Measurements from ENCODE around the gene AQP9.
"Not testable (repeated sequence)": the region's sequence is repeated elsewhere in the genome, so short reads cannot be mapped to it uniquely, and the experiment has no call there.

The AQP9 gene

GRCh38 chr15:58203537-58203936, 65.4 kb downstream of the AQP9 start:
- H3K79me2 ChIP-seq (ENCODE audit: control insufficient read depth, insufficient read depth, low read length, poor library complexity): no peaks in the 10 kb centered on the region
- H3K79me1 ChIP-seq (ENCODE audit: low read length): no peaks in the 10 kb centered on the region
- H3K4me1 ChIP-seq (ENCODE audit: control insufficient read depth in 1 of 2, insufficient read depth in 2 of 2, low read length in 2 of 2): no peaks in the 10 kb centered on the region
- H4K91ac ChIP-seq (ENCODE audit: low read depth, low read length): no peak overlapping the region
- H3K18ac ChIP-seq (ENCODE audit: low read length): no peak overlapping the region
- no peak overlapping the region for H2BK5ac ChIP-seq (ENCODE audit: low read depth, low read length, poor library complexity)
- H3K14ac ChIP-seq (ENCODE audit: low read length): no peak overlapping the region
- WGBS (ENCODE audit: extremely low coverage, insufficient coverage, insufficient read length): no CpG with 5 or more reads among the region's 4 CpGs
- H2BK12ac ChIP-seq (ENCODE audit: low read length): no peak overlapping the region
- no peak overlapping the region for H2AFZ ChIP-seq (ENCODE audit: insufficient read depth, low read length, poor library complexity)
- H4K8ac ChIP-seq (ENCODE audit: low read depth, low read length): no peak overlapping the region
- H3K9me3 ChIP-seq (ENCODE audit: insufficient read depth, low read depth, low read length): peaks cover 1% of the 10 kb centered on the region
- H3K9ac ChIP-seq (ENCODE audit: low read length): no peak overlapping the region
- H2BK120ac ChIP-seq (ENCODE audit: insufficient read depth, low read length, poor library complexity): no peak overlapping the region
- peak in 1 of 2 donors; percentile 11 for DNase-seq
- H4K12ac ChIP-seq (ENCODE audit: low read depth, low read length): no peak overlapping the region
- H3K4ac ChIP-seq (ENCODE audit: low read depth, low read length): no peak overlapping the region
- no peak overlapping the region for H3K4me3 ChIP-seq (ENCODE audit: low read depth, low read length)
- H3K27ac ChIP-seq (ENCODE audit: low read depth, low read length): no peak overlapping the region
- no peaks in the 10 kb centered on the region for H3K36me3 ChIP-seq (ENCODE audit: control insufficient read depth in 1 of 2, insufficient read depth in 2 of 2, low read length in 2 of 2)
- no peak overlapping the region for H3K4me2 ChIP-seq (ENCODE audit: low read length)
- H3K23ac ChIP-seq (ENCODE audit: low read length): no peak overlapping the region
- no peak overlapping the region for H2AK5ac ChIP-seq (ENCODE audit: low read length)
- no peaks in the 10 kb centered on the region for H3K27me3 ChIP-seq (ENCODE audit: insufficient read depth, low read length)

- H3K9ac ChIP-seq (ENCODE audit: low read length): no peak overlapping the region
- H3K79me2 ChIP-seq (ENCODE audit: control insufficient read depth, insufficient read depth, low read length, poor library complexity): no peaks in the 10 kb centered on the region
- H4K91ac ChIP-seq (ENCODE audit: low read depth, low read length): no peak overlapping the region
- no peaks in the 10 kb centered on the region for H3K27me3 ChIP-seq (ENCODE audit: insufficient read depth, low read length)
- no peak overlapping the region for H2BK5ac ChIP-seq (ENCODE audit: low read depth, low read length, poor library complexity)
- no peak overlapping the region for H2AFZ ChIP-seq (ENCODE audit: insufficient read depth, low read length, poor library complexity)
- no peak overlapping the region for H3K27ac ChIP-seq (ENCODE audit: low read depth, low read length)
- H2AK5ac ChIP-seq (ENCODE audit: low read length): no peak overlapping the region
- no peak overlapping the region for H3K23ac ChIP-seq (ENCODE audit: low read length)
- peak; percentile 50 to 65 for DNase-seq
- H4K8ac ChIP-seq (ENCODE audit: low read depth, low read length): no peak overlapping the region
- no peak overlapping the region for H2BK12ac ChIP-seq (ENCODE audit: low read length)
- no peaks in the 10 kb centered on the region for H3K9me3 ChIP-seq (ENCODE audit: insufficient read depth, low read depth, low read length)
- H3K14ac ChIP-seq (ENCODE audit: low read length): no peak overlapping the region
- no peak overlapping the region for H3K18ac ChIP-seq (ENCODE audit: low read length)
- H3K4me3 ChIP-seq (ENCODE audit: low read depth, low read length): no peak overlapping the region
- H3K4me2 ChIP-seq (ENCODE audit: low read length): no peak overlapping the region
- no peaks in the 10 kb centered on the region for H3K4me1 ChIP-seq (ENCODE audit: control insufficient read depth in 1 of 2, insufficient read depth in 2 of 2, low read length in 2 of 2)
- no peak overlapping the region for H2BK120ac ChIP-seq (ENCODE audit: insufficient read depth, low read length, poor library complexity)
- WGBS (ENCODE audit: extremely low coverage, insufficient coverage, insufficient read length): no CpG with 5 or more reads among the region's 9 CpGs
- H3K36me3 ChIP-seq (ENCODE audit: control insufficient read depth in 1 of 2, insufficient read depth in 2 of 2, low read length in 2 of 2): no peaks in the 10 kb centered on the region
- no peaks in the 10 kb centered on the region for H3K79me1 ChIP-seq (ENCODE audit: low read length)
- no peak overlapping the region for H4K12ac ChIP-seq (ENCODE audit: low read depth, low read length)
- no peak overlapping the region for H3K4ac ChIP-seq (ENCODE audit: low read depth, low read length)
Observed at GRCh38 chr15:58206151-58206550, 68.0 kb downstream of the AQP9 start.

GRCh38 chr15:58208217-58208616, 70.0 kb downstream of the AQP9 start:
- not testable (repeated sequence) for H2BK5ac ChIP-seq (ENCODE audit: low read depth, low read length, poor library complexity); H3K79me1 ChIP-seq (ENCODE audit: low read length); H3K36me3 ChIP-seq (ENCODE audit: control insufficient read depth in 1 of 2, insufficient read depth in 2 of 2, low read length in 2 of 2); H3K9me3 ChIP-seq (ENCODE audit: insufficient read depth, low read depth, low read length); H2AK5ac ChIP-seq (ENCODE audit: low read length); H3K4me3 ChIP-seq (ENCODE audit: low read depth, low read length); H4K12ac ChIP-seq (ENCODE audit: low read depth, low read length); H4K91ac ChIP-seq (ENCODE audit: low read depth, low read length); H2BK120ac ChIP-seq (ENCODE audit: insufficient read depth, low read length, poor library complexity); H3K4ac ChIP-seq (ENCODE audit: low read depth, low read length); H2AFZ ChIP-seq (ENCODE audit: insufficient read depth, low read length, poor library complexity); H3K27ac ChIP-seq (ENCODE audit: low read depth, low read length); H3K27me3 ChIP-seq (ENCODE audit: insufficient read depth, low read length); H3K79me2 ChIP-seq (ENCODE audit: control insufficient read depth, insufficient read depth, low read length, poor library complexity); H3K9ac ChIP-seq (ENCODE audit: low read length); H3K14ac ChIP-seq (ENCODE audit: low read length); H2BK12ac ChIP-seq (ENCODE audit: low read length); H4K8ac ChIP-seq (ENCODE audit: low read depth, low read length); DNase-seq; H3K4me1 ChIP-seq (ENCODE audit: control insufficient read depth in 1 of 2, insufficient read depth in 2 of 2, low read length in 2 of 2); H3K18ac ChIP-seq (ENCODE audit: low read length); H3K4me2 ChIP-seq (ENCODE audit: low read length); H3K23ac ChIP-seq (ENCODE audit: low read length)
- no CpG with 5 or more reads among the region's 6 CpGs for WGBS (ENCODE audit: extremely low coverage, insufficient coverage, insufficient read length)

- H3K79me2 ChIP-seq (ENCODE audit: control insufficient read depth, insufficient read depth, low read length, poor library complexity); H3K4me1 ChIP-seq (ENCODE audit: control insufficient read depth in 1 of 2, insufficient read depth in 2 of 2, low read length in 2 of 2); H3K9me3 ChIP-seq (ENCODE audit: insufficient read depth, low read depth, low read length); H3K4ac ChIP-seq (ENCODE audit: low read depth, low read length); H3K23ac ChIP-seq (ENCODE audit: low read length); H3K18ac ChIP-seq (ENCODE audit: low read length); H3K27me3 ChIP-seq (ENCODE audit: insufficient read depth, low read length); H4K8ac ChIP-seq (ENCODE audit: low read depth, low read length); H3K9ac ChIP-seq (ENCODE audit: low read length); H3K27ac ChIP-seq (ENCODE audit: low read depth, low read length); H4K91ac ChIP-seq (ENCODE audit: low read depth, low read length); H4K12ac ChIP-seq (ENCODE audit: low read depth, low read length); H2BK120ac ChIP-seq (ENCODE audit: insufficient read depth, low read length, poor library complexity); H2AK5ac ChIP-seq (ENCODE audit: low read length); H3K4me3 ChIP-seq (ENCODE audit: low read depth, low read length); H2BK12ac ChIP-seq (ENCODE audit: low read length); H2AFZ ChIP-seq (ENCODE audit: insufficient read depth, low read length, poor library complexity); H3K14ac ChIP-seq (ENCODE audit: low read length); H3K79me1 ChIP-seq (ENCODE audit: low read length); H3K36me3 ChIP-seq (ENCODE audit: control insufficient read depth in 1 of 2, insufficient read depth in 2 of 2, low read length in 2 of 2); H2BK5ac ChIP-seq (ENCODE audit: low read depth, low read length, poor library complexity); H3K4me2 ChIP-seq (ENCODE audit: low read length): not testable (repeated sequence)
- DNase-seq: peak in 1 of 2 donors; percentile 15
- WGBS (ENCODE audit: extremely low coverage, insufficient coverage, insufficient read length): no CpG with 5 or more reads among the region's 3 CpGs
Observed at GRCh38 chr15:58209007-58209481, 70.9 kb downstream of the AQP9 start.
